GM18858 (cell line): Measurements from ENCODE around the gene CTSF.
"Not testable (repeated sequence)": the region's sequence is repeated elsewhere in the genome, so short reads cannot be mapped to it uniquely, and the experiment has no call there.

Experiments used
- ATAC-seq: cut with Tn5 transposase; IDR thresholded peaks from one replicate; pipeline ENCODE4 v1.9.1; 2021; ENCODE audit not compliant: unreplicated experiment

Gene CTSF

GRCh38 chr11:66559866-66560676 is 8.3 kb downstream of the CTSF start:
- ATAC-seq = no peak

- no peak for ATAC-seq
Observed at GRCh38 chr11:66559142-66559865, 9.1 kb downstream of the CTSF start.

- ATAC-seq = no peak
Observed at GRCh38 chr11:66557733-66558326, 10.6 kb downstream of the CTSF start.

GRCh38 chr11:66556086-66556485 is 12.3 kb downstream of the CTSF start:
- no peak for ATAC-seq

- no peak for ATAC-seq
Observed at GRCh38 chr11:66555416-66555815, 13.0 kb downstream of the CTSF start.

- no peak for ATAC-seq
Observed at GRCh38 chr11:66554602-66555001, 13.8 kb downstream of the CTSF start.

- no peak for ATAC-seq
Observed at GRCh38 chr11:66550887-66551286, 17.5 kb downstream of the CTSF start.

- ATAC-seq = no peak
Observed at GRCh38 chr11:66549696-66550095, 18.7 kb downstream of the CTSF start.

- ATAC-seq = no peak
Observed at GRCh38 chr11:66548774-66549630, 19.4 kb downstream of the CTSF start.

- ATAC-seq = no peak
Observed at GRCh38 chr11:66548041-66548440, 20.4 kb downstream of the CTSF start.

GRCh38 chr11:66547662-66548009 is 20.8 kb downstream of the CTSF start:
- no peak for ATAC-seq

- no peak for ATAC-seq
Observed at GRCh38 chr11:66546966-66547661, 21.3 kb downstream of the CTSF start.

GRCh38 chr11:66546368-66546965 is 21.9 kb downstream of the CTSF start, which contains the start of gene ACTN3:
TSS of gene ACTN3 (plus strand) at chr11:66546903. CDS start at chr11:66546938, 35 bp downstream.
- ATAC-seq = no peak

- ATAC-seq = peak; percentile 68
Observed at GRCh38 chr11:66545701-66546367, 22.6 kb downstream of the CTSF start, which contains the start of gene ZDHHC24. TSS of gene ZDHHC24 (minus strand) at chr11:66546048. CDS start at chr11:66546003, 45 bp downstream.

GRCh38 chr11:66544952-66545351 is 23.5 kb downstream of the CTSF start:
- ATAC-seq = not testable (repeated sequence)

GRCh38 chr11:66543263-66544107 is 24.9 kb downstream of the CTSF start:
- ATAC-seq = no peak

- no peak for ATAC-seq
Observed at GRCh38 chr11:66542362-66542761, 26.0 kb downstream of the CTSF start.

GRCh38 chr11:66541892-66542291 is 26.5 kb downstream of the CTSF start:
- no peak for ATAC-seq
